Activated CD8-positive, alpha-beta memory T cell treated with anti-CD3 and anti-CD28 coated beads for 48 hours (primary cell): ENCODE measurements around the gene SIT1.
A peak's percentile ranks its signal among the peaks of the same experiment; 100 is the strongest.

Experiments used
- DNase-seq, 3 experiments: peaks; one replicate each; pipeline ENCODE4 v3.0.0-alpha.2; 2020; ENCODE audit warnings: low read depth in 2 of 3, low spot score in 2 of 3

Gene SIT1

GRCh38 chr9:35682520-35683315 lies 32.0 kb upstream of the SIT1 start:
- no peak for DNase-seq

- DNase-seq = no peak
These were observed 31.3 kb upstream of the SIT1 start for GRCh38 chr9:35682051-35682450.

GRCh38 chr9:35681341-35682002 lies 30.7 kb upstream of the SIT1 start:
- DNase-seq = no peak

- no peak for DNase-seq
These were observed 29.8 kb upstream of the SIT1 start for GRCh38 chr9:35680331-35681105.

- no peak for DNase-seq
These were observed 29.1 kb upstream of the SIT1 start for GRCh38 chr9:35679766-35680330.

GRCh38 chr9:35679091-35679490 lies 28.4 kb upstream of the SIT1 start:
- DNase-seq = no peak

- no peak for DNase-seq
These were observed 25.1 kb upstream of the SIT1 start for GRCh38 chr9:35675732-35676392.

GRCh38 chr9:35675204-35675603 lies 24.5 kb upstream of the SIT1 start:
- no peak for DNase-seq

GRCh38 chr9:35674025-35674361 lies 23.3 kb upstream of the SIT1 start:
- DNase-seq = no peak

GRCh38 chr9:35673132-35674024 lies 22.6 kb upstream of the SIT1 start, which contains the start of gene CA9:
Gene CA9, plus strand, starts transcription at chr9:35673928. Its CDS starts 32 bp downstream, at chr9:35673960.
- DNase-seq = no peak

- DNase-seq = no peak
These were observed 18.8 kb upstream of the SIT1 start for GRCh38 chr9:35669331-35670145.

GRCh38 chr9:35667939-35668338 lies 17.2 kb upstream of the SIT1 start:
- DNase-seq = no peak

GRCh38 chr9:35666549-35666948 lies 15.8 kb upstream of the SIT1 start:
- no peak for DNase-seq

GRCh38 chr9:35666045-35666444 lies 15.3 kb upstream of the SIT1 start:
- DNase-seq = no peak

GRCh38 chr9:35665471-35665818 lies 14.7 kb upstream of the SIT1 start:
- DNase-seq = no peak

- DNase-seq = peak in 2 of 3 experiments; percentile 49 to 67
These were observed 14.1 kb upstream of the SIT1 start, which contains the start of gene ARHGEF39 for GRCh38 chr9:35664531-35665470. Gene ARHGEF39, minus strand, starts transcription at chr9:35665195. Its CDS starts 26 bp downstream, at chr9:35665169.

GRCh38 chr9:35662437-35662836 lies 11.7 kb upstream of the SIT1 start:
- no peak for DNase-seq

GRCh38 chr9:35661756-35662350 lies 11.1 kb upstream of the SIT1 start:
- DNase-seq = no peak
